Left renal pelvis (tissue), 4 donors: ENCODE data around the gene TRIM22. TPM values are rescaled to one million over a fixed set of nuclear protein-coding genes. Genes with fewer than 3 reads are reported as not detected.
"Not testable (repeated sequence)": the region's sequence is repeated elsewhere in the genome, so short reads cannot be mapped to it uniquely, and the experiment has no call there.

ENCODE experiments used
- DNase-seq, 4 donors: peaks; one replicate each; pipeline ENCODE4 v3.0.0-alpha.2; 2013; ENCODE audit warnings: low read depth in 4 of 4, low spot score in 3 of 4
- polyA plus RNA-seq, 4 donors: library from polyadenylated mRNA; unstranded; fragments of 120-200 nt; gene quantifications; one replicate each; pipeline ENCODE4 v1.2.1, GENCODE V29; 2013; ENCODE audit not compliant: insufficient read length in 4 of 4

Gene TRIM22
- 10 to 100 TPM in 2 of 4 donors, 1 to 10 TPM in 2; 8.4 to 23.5 (median 9.3) TPM for polyA plus RNA-seq

DNA sequence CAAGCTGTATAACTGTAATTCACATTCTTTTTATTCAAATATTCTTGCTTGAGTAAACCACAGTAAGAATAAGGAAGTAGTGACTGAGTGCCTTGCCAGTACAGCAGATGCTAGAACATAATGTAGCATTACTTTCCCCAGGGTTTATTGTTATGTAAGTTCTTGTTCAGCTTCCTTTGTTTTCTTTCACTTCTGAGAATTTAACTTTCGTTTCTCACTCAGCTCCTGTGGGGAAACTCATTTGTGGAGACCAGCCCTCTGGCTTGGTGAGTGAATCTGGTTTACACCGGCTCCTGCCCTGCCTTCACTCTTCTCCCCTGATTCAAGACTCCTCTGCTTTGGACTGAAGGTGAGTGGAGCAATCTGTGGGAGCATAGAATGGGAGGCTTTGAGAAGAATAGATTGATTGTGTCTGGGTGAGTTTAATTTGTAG is at the start of gene TRIM22:
TRIM22 (plus strand) TSS at position 240 of the 433 bp plus-strand sequence. CDS start 6,443 bp downstream, outside the sequence.
- peak in 1 of 4 donors; percentile 8 for DNase-seq

- no peak for DNase-seq
Observed at GRCh38 chr11:5639953-5640352, 49.6 kb upstream of the TRIM22 start.

GRCh38 chr11:5643585-5643984 is 46.0 kb upstream of the TRIM22 start:
- no peak for DNase-seq

DNA sequence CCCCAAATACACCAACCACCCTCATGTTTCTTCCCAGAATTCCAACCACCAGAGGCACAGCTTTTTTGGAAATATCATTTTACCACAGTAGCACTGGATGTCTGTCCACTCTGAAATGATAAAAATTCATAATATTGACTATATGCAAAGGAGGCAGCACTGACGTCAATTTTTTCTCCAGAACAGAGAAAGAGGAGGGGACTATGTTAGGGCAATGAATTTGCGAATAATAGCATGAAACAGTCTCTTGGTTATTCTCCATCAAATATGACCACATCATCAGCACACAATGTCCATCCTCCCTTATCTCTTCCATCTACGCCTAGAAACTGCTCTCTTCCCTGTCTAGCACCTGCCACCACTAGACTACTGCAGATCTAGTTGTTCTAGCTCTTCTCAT is 43.5 kb upstream of the TRIM22 start:
- DNase-seq = no peak

DNA sequence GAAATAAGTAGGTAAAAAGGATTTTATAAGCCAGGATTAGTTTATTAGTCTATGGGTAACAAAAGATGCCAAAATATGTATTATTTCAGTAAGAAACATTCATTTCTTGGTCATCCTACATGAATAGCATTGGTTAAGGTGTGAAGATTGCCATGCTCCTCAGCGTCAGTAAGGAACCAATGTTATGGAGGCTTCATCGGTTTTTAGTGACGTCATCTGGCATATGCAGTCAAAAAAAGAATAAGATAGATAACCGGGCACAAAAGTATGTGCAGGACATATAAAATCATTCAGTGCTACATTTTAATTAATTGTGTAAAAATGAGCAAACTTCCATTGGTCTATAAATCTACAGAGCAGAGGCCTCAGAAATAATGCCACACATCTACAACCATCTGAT is 34.1 kb upstream of the TRIM22 start:
- DNase-seq = no peak

DNA sequence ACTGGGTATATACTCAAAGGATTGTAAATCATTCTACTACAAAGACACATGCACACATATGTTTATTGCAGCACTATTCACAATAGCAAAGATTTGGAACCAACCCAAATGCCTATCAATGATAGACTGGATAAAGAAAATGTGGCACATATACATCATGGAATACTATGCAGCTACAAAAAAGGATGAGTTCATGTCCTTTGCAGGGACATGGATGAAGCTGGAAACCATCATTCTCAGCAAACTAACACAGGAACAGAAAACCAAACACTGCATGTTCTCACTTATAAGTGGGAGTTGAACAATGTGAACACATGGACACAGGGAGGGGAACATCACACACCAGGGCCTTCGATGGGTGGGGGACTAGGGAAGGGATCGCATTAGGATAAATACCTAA is 32.6 kb upstream of the TRIM22 start:
- DNase-seq = not testable (repeated sequence)

- DNase-seq = no peak
Observed at GRCh38 chr11:5658318-5658717, 31.3 kb upstream of the TRIM22 start.

- DNase-seq = no peak
Observed at GRCh38 chr11:5663511-5663910, 26.1 kb upstream of the TRIM22 start.

- DNase-seq = no peak
Observed at GRCh38 chr11:5665051-5665570, 24.5 kb upstream of the TRIM22 start.

DNA sequence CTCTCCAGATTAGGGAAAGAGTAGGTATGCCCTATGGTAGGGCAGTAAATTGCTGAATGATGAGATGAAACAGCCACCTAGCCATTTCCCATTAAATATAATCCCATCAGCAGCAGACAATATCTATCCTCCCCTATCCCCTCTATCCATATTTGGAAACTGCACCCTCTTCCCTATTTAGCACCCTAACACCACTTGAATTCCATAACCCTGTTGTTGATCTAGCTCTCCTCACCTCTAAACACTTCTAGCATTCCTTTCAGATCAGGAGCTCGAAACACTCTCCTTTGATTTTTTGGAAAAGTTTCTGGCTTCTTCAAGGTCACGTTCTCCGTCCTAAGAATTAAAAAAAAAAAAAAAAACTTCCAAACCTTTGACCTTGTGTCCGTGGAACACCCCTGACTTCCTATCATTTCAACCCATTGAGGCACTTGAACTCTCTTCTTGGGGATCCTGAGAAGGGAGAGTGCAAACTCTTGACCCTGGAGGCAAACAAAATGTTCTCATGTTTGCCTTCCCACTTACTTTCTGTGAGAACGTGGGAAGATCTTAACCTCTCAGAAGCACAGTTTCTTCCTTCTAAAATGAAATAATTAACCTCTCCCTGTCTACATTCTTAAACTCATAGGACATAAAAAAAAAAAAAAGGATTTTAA is 23.7 kb upstream of the TRIM22 start:
- no peak for DNase-seq

GRCh38 chr11:5666402-5666793 is 23.2 kb upstream of the TRIM22 start:
- DNase-seq = no peak

DNA sequence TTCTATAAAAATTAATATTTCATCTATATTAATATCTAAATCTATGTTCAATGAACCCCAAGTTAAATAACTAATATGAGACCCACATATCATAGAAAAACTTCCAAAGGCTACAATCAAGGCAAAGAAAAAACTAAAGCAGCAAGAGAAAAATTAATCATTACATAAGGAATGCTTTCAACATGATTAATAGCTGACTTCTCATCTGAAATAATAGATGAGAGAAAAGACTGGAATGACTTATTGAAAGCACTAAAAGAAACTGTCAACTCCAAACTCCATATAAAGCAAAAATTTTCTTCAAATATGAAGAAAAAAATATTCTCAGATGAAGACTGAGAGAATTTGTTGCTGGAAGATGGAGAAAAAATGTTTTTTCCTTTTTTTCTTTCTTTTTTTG is 17.8 kb upstream of the TRIM22 start:
- DNase-seq = no peak

DNA sequence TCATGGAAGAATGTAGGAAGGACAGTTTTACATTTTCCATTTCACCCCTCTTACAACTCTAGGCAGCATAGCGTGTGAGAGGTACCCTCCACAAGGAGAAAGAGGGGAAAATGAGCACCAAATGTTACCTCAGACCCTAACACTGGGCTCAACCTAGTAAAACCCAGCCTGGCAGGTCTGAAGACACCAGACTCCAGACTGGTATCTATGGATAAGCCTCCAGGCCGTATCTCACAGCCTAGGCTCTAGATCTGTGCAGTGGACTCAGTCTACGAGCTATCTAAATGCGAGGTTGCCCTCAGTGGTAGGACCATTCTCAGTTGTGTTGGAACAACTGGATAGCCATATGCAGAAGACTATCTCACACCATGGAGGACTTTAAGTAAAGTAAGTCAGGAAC is 15.2 kb upstream of the TRIM22 start:
- no peak for DNase-seq

GRCh38 chr11:5679811-5680210 is 9.8 kb upstream of the TRIM22 start:
- no peak for DNase-seq

GRCh38 chr11:5682890-5683441 is 6.6 kb upstream of the TRIM22 start:
- not testable (repeated sequence) for DNase-seq

GRCh38 chr11:5683620-5684019 is 6.0 kb upstream of the TRIM22 start:
- not testable (repeated sequence) for DNase-seq

- no peak for DNase-seq
Observed at GRCh38 chr11:5684036-5684645, 5.4 kb upstream of the TRIM22 start.

DNA sequence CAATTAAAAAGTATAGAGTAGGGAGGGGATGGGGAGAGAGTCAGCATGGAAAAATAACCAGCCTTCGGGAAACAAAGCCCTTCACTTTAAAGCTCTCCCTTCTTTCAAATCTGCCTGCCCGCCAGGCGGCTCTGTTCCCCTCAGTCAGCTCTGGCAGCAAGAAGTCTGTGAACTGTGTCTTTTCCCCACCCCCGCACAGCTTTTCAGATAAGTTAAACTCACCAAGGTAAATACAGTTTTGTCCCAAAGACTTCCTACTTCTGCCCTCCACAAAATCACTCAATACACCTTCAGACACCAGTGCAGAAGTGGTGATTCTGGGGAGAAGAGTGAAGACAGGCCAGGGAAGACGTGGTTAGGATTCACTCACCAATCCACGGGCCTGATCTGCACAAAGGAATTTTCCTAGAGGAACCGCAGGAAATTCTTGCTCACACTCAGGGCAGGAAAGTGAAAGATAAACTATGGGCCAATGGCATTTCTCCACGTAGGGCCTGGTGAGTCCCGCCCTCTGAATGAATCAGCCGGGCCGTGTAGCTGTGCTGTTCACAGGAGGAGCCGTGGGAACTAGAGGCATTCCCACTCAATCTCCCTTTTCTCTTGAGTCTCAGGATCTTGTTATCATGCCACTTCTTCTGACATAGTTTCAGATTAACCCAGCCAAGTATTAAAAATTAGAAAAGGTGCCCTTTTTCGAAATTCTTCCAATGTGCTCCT is 4.8 kb upstream of the TRIM22 start, which contains the start of gene TRIM5:
TRIM5 (minus strand) TSS at position 429 of the 717 bp plus-strand sequence. CDS start 4,897 bp downstream, outside the sequence.
- DNase-seq = peak; percentile 84 to 92 (median 87)

- no peak for DNase-seq
Observed at GRCh38 chr11:5686426-5686825, 3.2 kb upstream of the TRIM22 start.

GRCh38 chr11:5688482-5688881 is 1.1 kb upstream of the TRIM22 start:
- DNase-seq = no peak

DNA sequence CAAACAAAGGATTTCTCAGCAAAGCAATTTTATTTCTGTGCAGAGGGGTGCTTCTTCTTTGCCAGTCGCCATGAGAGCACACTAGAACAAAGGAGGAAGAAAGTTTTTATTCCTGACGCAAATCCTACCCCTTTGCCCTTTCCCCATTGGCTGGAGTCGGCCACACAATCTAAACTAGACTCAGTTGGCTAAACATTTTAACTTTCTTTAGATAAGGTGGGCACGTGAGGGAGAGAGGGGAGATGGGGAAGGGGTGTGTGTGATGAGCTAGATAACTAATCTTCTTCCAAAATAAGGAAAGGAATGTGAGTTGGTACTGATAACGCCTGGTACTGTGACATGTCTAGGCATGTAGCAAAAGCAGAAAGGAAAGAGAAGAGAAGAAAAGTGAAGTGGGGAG is 626 bp downstream of the TRIM22 start:
- no peak for DNase-seq
